Endothelial cell of umbilical vein (primary cell): Measurements from ENCODE around the gene PRKCB. TPM values are rescaled to one million over a fixed set of nuclear protein-coding genes. Genes with fewer than 3 reads are reported as not detected.

ENCODE experiments used
- BruUV-seq: library from RNA; stranded (reverse); fragments of 400-500 nt; replicated peaks from 2 replicates; lab custom pipeline; 2021; lab: Mats Ljungman, UMichigan
- CTCF ChIA-PET: fragments of 300-600, 350-600 bp; sonication (Branson Sonifier 250); formaldehyde crosslinking; loops from one replicate; lab custom pipeline; 2021; ENCODE audit warnings: antibody characterized with exemption, inconsistent platforms; lab: Charles Lee
- POLR2A ChIA-PET: fragments of 300-600, 350-600 bp; sonication (Branson Sonifier 250); formaldehyde crosslinking; loops from one replicate; lab custom pipeline; 2021; ENCODE audit warnings: antibody characterized with exemption, inconsistent platforms; lab: Charles Lee
- DNase-seq: peaks from one replicate; pipeline ENCODE4 v3.0.0-alpha.2; 2011; ENCODE audit warnings: low read depth, low spot score
- FAIRE-seq: peaks from 2 replicates; lab custom pipeline; 2011; peaks lifted over from hg19 to GRCh38; lab: Jason Lieb, UNC
- H2AFZ ChIP-seq: 2 replicates; pipeline ENCODE4 v1.6.0; 2012; ENCODE audit warnings: low read depth, low read length, control low read depth, inconsistent platforms
- H3K27ac ChIP-seq: 2 replicates; pipeline ENCODE4 v1.5.1; 2011; ENCODE audit warnings: low read depth, mild to moderate bottlenecking, control low read depth, low read length, moderate library complexity; ENCODE audit not compliant: insufficient read depth
- H3K27me3 ChIP-seq, 2 experiments: 2 replicates each; pipeline versions ENCODE4 v1.6.0 to v1.6.1; 2011; ENCODE audit warnings: low read length in 2 of 2, mixed read lengths in 1 of 2; ENCODE audit not compliant: control insufficient read depth in 2 of 2, insufficient read depth in 2 of 2
- H3K36me3 ChIP-seq, 2 experiments: 2 replicates in 1 of 2; 3 replicates in 1 of 2; pipeline ENCODE4 v1.5.1; 2011; ENCODE audit warnings: low read length in 2 of 2, mild to moderate bottlenecking in 1 of 2, moderate library complexity in 1 of 2; ENCODE audit not compliant: control insufficient read depth in 2 of 2, insufficient read depth in 2 of 2; ENCODE audit errors: extremely low read depth in 1 of 2
- H3K4me1 ChIP-seq: 3 replicates; pipeline ENCODE4 v1.5.1; 2011; ENCODE audit warnings: mild to moderate bottlenecking, low read length; ENCODE audit not compliant: control insufficient read depth, insufficient read depth; ENCODE audit errors: extremely low read depth
- H3K4me2 ChIP-seq: 2 replicates; pipeline ENCODE4 v1.6.1; 2011; ENCODE audit warnings: low read length, control low read depth, mixed read lengths; ENCODE audit not compliant: insufficient read depth
- H3K4me3 ChIP-seq, 3 experiments: fragments of 200-600 bp in 1 of 3; sonication (generic), shearing (Covaris generic) in 1 of 3; replicated peaks in 1 of 3; 2 replicates each; pipeline ENCODE4 v1.5.1; 2011 to 2016; ENCODE audit warnings: control low read depth in 3 of 3, low read length in 3 of 3, mild to moderate bottlenecking in 2 of 3, inconsistent platforms in 1 of 3, low read depth in 1 of 3, moderate library complexity in 1 of 3; ENCODE audit not compliant: insufficient read depth in 1 of 3
- H3K79me2 ChIP-seq: 2 replicates; pipeline ENCODE4 v1.6.0; 2012; ENCODE audit warnings: low read length, inconsistent platforms; ENCODE audit not compliant: control insufficient read depth, insufficient read depth
- H3K9ac ChIP-seq: replicated peaks from 2 replicates; pipeline ENCODE3; 2011; ENCODE audit warnings: low read length, control low read depth; ENCODE audit not compliant: insufficient read depth; ENCODE audit errors: extremely low read depth
- H3K9me1 ChIP-seq: replicated peaks from 3 replicates; pipeline ENCODE4 v1.6.0; 2011; ENCODE audit warnings: mild to moderate bottlenecking, low read length; ENCODE audit not compliant: control insufficient read depth, insufficient read depth; ENCODE audit errors: extremely low read depth
- H3K9me3 ChIP-seq: replicated peaks from 2 replicates; pipeline ENCODE4 v1.5.1; 2012; ENCODE audit warnings: low read length, inconsistent platforms; ENCODE audit not compliant: control insufficient read depth, insufficient read depth
- H4K20me1 ChIP-seq: replicated peaks from 2 replicates; pipeline ENCODE3; 2011; ENCODE audit warnings: mild to moderate bottlenecking, low read length; ENCODE audit not compliant: control insufficient read depth, insufficient read depth; ENCODE audit errors: extremely low read depth
- CTCF ChIP-seq, 2 donors: IDR thresholded peaks; 1 replicate in 1 of 2; 2 replicates in 1 of 2; pipeline ENCODE4 v1.5.1; 2011; ENCODE audit warnings: low read length in 2 of 2, mild to moderate bottlenecking in 2 of 2, moderate library complexity in 2 of 2, control low read depth in 1 of 2, inconsistent platforms in 1 of 2, low read depth in 1 of 2; ENCODE audit not compliant: insufficient read depth in 1 of 2; ENCODE audit errors: extremely low read depth in 1 of 2
- GATA2 ChIP-seq: IDR thresholded peaks from 2 replicates; pipeline ENCODE4 v1.7.0; 2011; ENCODE audit warnings: low read depth, mild to moderate bottlenecking, moderate library complexity, mixed read lengths, low read length; ENCODE audit not compliant: insufficient read length, insufficient read depth
- JUN ChIP-seq: IDR thresholded peaks from 2 replicates; pipeline ENCODE4 v1.6.1; 2011; ENCODE audit warnings: borderline replicate concordance, low read depth; ENCODE audit not compliant: insufficient read length, insufficient read depth
- MYC ChIP-seq: IDR thresholded peaks from one replicate; pipeline ENCODE4 v1.6.1; 2011; ENCODE audit warnings: mild to moderate bottlenecking, low read depth, low read length
- POLR2AphosphoS5 ChIP-seq: IDR thresholded peaks from 2 replicates; pipeline ENCODE4 v1.6.1; 2012; ENCODE audit warnings: low read depth, mild to moderate bottlenecking, control low read depth, low read length, moderate library complexity; ENCODE audit not compliant: insufficient read depth
- dilution Hi-C: fragments of 300-500 bp; cut with MboI; formaldehyde crosslinking; loops from one replicate; pipeline ENCODE4 v1.15.0; 2019; ENCODE audit warnings: low sequenced_read_pairs; ENCODE audit not compliant: extremely low pct_ligation_motif_present
- intact Hi-C: fragments of 100-400 bp; cut with micrococcal nuclease; formaldehyde crosslinking; loops from one replicate; pipeline ENCODE4 v1.10.0; 2022
- polyA plus RNA-seq, 4 experiments: library from polyadenylated mRNA; depleted of rRNA in 3 of 4; stranded (reverse) in 3 of 4; unstranded in 1 of 4; fragments of >200 nt; gene quantifications; 2 replicates each; pipeline versions ENCODE4 v1.2.1 to v1.2.3, GENCODE V29; 2011 to 2012; ENCODE audit warnings: missing spikeins in 1 of 4
- total RNA-seq: library from RNA; stranded (reverse); gene quantifications from 2 replicates; pipeline ENCODE4 v1.2.3, GENCODE V29; 2021
- TF ChIP-seq, protein P1 (sequence below): IDR thresholded peaks from 2 replicates; pipeline ENCODE4 v1.6.1; 2011; ENCODE audit not compliant: insufficient read depth, insufficient read length

The PRKCB gene
- total and polyA plus RNA-seq, 2 donors (not counting 3 experiments of a cell fraction or from before 2014, with no cell fraction given), result 0.01 TPM; not detected in 1

DNA sequence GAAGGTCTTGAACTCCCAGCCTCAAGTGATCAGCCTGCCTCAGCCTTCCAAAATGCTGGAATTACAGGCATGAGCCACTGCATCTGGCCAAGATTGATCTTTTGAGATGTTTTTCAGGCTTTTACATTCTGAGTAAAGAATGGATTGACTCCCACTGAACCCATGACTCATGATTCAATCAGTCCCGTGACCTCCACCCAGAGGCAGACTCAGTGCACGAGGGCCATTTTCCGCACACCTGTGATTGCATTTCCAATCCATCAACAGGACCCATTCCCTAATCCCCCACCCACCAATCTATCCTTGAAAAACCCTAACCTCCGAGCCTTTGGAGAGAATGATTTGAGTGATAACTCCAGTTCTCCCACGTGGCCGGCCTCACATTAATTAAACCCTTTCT lies 40.4 kb upstream of the PRKCB start:
- no TSS peak for BruUV-seq
- Histone ChIP-seq H3K9me3 (no peaks in the 10 kb centered on the region), H3K9me1 (no peaks in the 10 kb centered on the region), H3K9ac (no peak overlapping the region), H3K36me3 (no peaks in the 10 kb centered on the region), H3K27me3 (no peaks in the 10 kb centered on the region), H3K79me2 (no peaks in the 10 kb centered on the region), H4K20me1 (no peaks in the 10 kb centered on the region), H3K4me3 (no peak overlapping the region), H3K27ac (no peak overlapping the region), H2AFZ (no peak overlapping the region), H3K4me1 (no peaks in the 10 kb centered on the region), H3K4me2 (no peak overlapping the region)
- FAIRE-seq (no peak), DNase-seq (no peak)
- ChIA-PET POLR2A (no interaction called here), CTCF (no interaction called here)
- dilution Hi-C loops (no loop called here), intact Hi-C loops (no loop called here)
- TF ChIP-seq CTCF (IDR thresholded peaks at IDR 0.05; ENCODE audit: extremely low read depth in 1 of 2, insufficient read depth in 1 of 2, low read depth in 1 of 2, low read length in 2 of 2), result no peak
- no peak for TF ChIP-seq GATA2
- no peak for TF ChIP-seq JUN
- TF ChIP-seq MYC, result no peak
- TF ChIP-seq POLR2AphosphoS5, result no peak
- TF ChIP-seq, protein P1, sequence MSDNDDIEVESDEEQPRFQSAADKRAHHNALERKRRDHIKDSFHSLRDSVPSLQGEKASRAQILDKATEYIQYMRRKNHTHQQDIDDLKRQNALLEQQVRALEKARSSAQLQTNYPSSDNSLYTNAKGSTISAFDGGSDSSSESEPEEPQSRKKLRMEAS, result no peak
